ENCODE results near the gene PARD6B.
"Not testable (repeated sequence)": the region's sequence is repeated elsewhere in the genome, so short reads cannot be mapped to it uniquely, and the experiment has no call there.

PARD6B gene

DNA sequence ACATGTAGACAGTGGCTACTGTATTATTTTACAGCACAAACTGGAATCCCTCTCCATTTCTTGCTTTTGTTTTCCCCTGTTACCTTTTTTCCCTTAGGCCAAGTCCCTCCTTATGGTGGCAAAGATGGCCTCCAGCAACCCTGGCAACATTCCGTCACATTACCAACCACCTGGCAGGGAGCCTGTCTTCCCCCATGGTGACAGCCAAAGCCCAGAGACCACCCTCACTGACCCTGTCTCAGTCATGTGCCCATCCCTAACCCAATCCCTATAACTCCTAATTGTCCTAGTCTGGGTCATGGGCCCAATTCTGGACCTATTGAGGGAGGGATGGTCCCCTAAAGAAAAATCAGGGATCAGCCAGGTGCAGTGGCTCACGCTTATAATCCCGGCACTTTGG is 27.6 kb downstream of the PARD6B start:
- H3K4me1 Mint-ChIP-seq (ENCODE audit: low read depth): peaks cover 8% of the 10 kb centered on the region
- no peak overlapping the region for H3K4me3 Mint-ChIP-seq
- H3K27me3 Mint-ChIP-seq: peaks cover 2% of the 10 kb centered on the region
- H3K9me3 Mint-ChIP-seq: no peaks in the 10 kb centered on the region
- intact Hi-C loops (cut with micrococcal nuclease): no loop called here
- H3K27ac Mint-ChIP-seq: no peak overlapping the region
- H3K36me3 Mint-ChIP-seq (ENCODE audit: low read depth): no peaks in the 10 kb centered on the region

DNA sequence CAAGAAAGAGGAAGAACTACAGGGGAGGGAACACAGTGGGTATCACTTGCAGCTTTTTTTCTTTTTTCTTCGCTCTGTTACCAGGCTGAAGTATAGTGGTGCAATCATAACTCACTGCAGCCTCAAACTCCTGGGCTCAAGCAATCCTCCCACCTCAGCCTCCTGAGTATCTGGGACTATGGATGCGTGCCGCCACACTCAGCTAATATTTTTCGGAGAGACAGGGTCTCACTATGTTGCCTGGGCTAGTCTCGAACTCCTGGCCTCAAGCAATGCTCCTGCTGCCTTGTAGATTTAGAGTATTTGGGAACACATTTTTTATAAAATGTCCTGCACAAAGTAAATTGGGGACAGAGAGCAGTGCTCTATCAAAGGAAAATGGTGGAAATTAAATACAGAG is 28.3 kb downstream of the PARD6B start:
- Mint-ChIP-seq H3K27ac (no peak overlapping the region), H3K27me3 (peaks cover 2% of the 10 kb centered on the region), H3K9me3 (no peaks in the 10 kb centered on the region)

DNA sequence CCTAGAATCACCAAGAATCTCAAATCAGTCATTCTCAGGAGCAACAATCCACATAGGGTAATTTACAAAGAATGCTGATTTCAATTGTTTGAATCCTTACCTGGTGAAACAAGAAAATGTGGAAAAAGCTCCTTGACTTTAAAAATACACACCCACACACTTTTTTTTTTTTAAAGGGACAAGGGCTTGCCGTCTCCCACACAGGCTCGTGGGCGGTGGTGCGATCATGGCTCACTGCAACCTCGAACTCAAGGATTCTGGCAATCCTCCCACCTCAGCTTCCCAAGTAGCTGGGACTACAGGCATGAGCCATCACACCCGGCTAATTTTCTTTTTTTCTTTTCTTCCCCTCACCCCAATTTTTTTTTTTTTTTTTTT is 30.7 kb downstream of the PARD6B start:
- Mint-ChIP-seq H3K4me1 (ENCODE audit: low read depth) (peaks cover 8% of the 10 kb centered on the region), H3K36me3 (ENCODE audit: low read depth) (no peaks in the 10 kb centered on the region), H3K4me3 (no peak overlapping the region), H3K27me3 (peaks cover 2% of the 10 kb centered on the region), H3K9me3 (no peaks in the 10 kb centered on the region), H3K27ac (no peak overlapping the region)
- intact Hi-C loops (cut with micrococcal nuclease): no loop called here

More for the DNA sequence above, 28.3 kb downstream of the PARD6B start:
- no peaks in the 10 kb centered on the region for H3K36me3 Mint-ChIP-seq (ENCODE audit: low read depth)
- H3K4me3 Mint-ChIP-seq: no peak overlapping the region
- intact Hi-C loops (cut with micrococcal nuclease): no loop called here
- peaks cover 8% of the 10 kb centered on the region for H3K4me1 Mint-ChIP-seq (ENCODE audit: low read depth)

DNA sequence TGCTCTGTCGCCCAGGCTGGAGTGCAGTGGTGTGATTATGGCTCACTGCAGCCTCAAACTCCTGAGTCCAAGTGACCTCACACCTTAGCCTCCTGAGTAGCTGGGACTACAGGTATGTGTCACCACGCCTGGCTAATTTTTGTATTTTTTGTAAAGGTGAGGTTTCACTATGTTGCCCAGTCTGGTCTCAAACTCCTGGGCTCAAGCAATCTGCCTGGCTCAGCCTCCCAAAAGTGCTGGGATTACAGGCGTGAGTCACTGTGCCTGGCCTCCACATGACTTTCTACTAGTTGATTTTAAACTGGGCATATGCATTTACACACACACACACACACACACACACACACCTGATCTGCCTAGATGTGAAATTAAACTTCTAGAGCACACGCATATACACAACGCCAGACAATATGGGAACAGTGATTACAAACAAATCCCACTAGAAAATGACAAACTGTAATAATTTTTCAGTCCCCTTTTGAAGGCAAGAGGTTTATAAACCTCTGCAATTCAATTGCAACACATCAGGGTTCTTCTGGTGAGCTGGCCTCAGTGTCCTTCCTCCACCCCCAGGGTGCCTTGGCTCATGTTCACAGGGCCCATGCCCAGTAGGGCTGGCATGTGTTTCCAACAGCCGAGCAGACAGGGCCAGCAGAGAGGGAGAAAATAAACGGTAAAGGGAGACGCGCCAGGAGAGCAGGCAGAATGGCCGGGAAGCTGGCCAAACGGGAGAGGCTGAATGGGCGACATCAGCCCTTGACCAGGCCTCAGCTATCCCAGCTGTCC is 31.2 kb downstream of the PARD6B start:
- Mint-ChIP-seq H3K27ac (no peak overlapping the region), H3K9me3 (no peaks in the 10 kb centered on the region), H3K27me3 (peaks cover 2% of the 10 kb centered on the region), H3K36me3 (ENCODE audit: low read depth) (no peaks in the 10 kb centered on the region), H3K4me3 (no peak overlapping the region), H3K4me1 (ENCODE audit: low read depth) (peaks cover 13% of the 10 kb centered on the region)
- intact Hi-C loops (cut with micrococcal nuclease): no loop called here

DNA sequence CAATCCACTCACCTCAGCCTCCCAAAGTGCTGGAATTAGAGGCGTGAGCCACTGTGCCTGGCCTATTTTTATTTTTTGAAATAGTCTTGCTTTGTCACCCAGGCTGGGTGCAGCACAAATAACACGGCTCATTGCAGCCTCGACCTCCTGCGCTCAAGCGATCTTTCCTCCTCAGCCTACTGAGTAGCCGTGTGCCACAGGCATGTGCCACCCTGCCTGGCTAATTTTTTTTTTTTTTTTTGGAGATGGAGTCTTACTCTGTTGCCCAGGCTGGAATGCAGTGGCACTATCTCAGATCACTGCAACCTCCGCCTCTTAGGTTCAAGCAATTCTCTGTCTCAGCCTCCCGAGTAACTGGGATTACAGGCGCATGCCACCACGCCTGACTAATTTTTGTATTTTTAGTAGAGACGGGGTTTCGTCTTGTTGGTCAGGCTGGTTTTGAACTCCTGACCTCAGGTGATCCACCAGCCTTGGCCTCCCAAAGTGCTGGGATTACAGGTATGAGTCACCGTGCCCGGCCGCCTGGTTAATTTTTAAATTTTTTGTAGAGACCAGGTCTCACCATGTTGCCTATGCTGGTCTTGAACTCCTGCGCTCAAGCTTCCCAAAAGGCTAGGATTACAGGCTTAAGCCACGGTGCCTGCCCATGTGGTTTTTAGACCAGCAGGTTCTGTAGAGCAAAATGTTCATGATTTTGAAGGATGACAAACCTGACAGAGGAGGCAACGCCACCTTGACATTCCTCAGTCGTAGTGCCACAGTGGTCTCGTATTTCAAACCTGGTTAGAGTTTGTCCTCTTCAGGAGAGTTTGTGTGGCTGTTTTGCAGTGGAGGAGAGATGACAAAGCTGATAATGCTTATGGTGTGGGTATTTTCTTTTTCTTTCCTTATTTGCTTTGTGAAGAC is 32.4 kb downstream of the PARD6B start:
- H3K9me3 Mint-ChIP-seq; H3K4me3 Mint-ChIP-seq; intact Hi-C loops (cut with micrococcal nuclease); H3K36me3 Mint-ChIP-seq (ENCODE audit: low read depth); H3K27me3 Mint-ChIP-seq; H3K27ac Mint-ChIP-seq: not testable (repeated sequence)
- H3K4me1 Mint-ChIP-seq (ENCODE audit: low read depth): peaks cover 17% of the 10 kb centered on the region

DNA sequence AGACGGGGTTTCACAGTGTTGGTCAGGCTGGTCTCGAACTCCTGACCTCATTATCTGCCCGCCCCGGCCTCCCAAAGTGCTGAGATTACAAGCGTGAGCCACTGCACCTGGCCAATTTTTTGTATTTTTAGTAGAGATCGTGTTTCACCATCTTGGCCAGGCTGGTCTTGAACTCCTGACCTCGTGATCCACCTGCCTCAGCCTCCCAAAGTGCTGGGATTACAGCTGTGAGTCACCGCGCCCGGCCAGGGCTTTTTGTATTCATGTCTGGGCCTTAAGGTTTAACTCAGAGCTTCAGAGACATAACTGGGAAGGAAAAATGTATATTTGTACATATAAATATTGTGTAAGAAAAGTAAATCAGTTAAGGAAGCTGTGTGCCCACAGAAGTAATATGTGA is 33.9 kb downstream of the PARD6B start:
- H3K36me3 Mint-ChIP-seq (ENCODE audit: low read depth); H3K4me3 Mint-ChIP-seq; H3K9me3 Mint-ChIP-seq; H3K4me1 Mint-ChIP-seq (ENCODE audit: low read depth); H3K27me3 Mint-ChIP-seq; intact Hi-C loops (cut with micrococcal nuclease); H3K27ac Mint-ChIP-seq: not testable (repeated sequence)

DNA sequence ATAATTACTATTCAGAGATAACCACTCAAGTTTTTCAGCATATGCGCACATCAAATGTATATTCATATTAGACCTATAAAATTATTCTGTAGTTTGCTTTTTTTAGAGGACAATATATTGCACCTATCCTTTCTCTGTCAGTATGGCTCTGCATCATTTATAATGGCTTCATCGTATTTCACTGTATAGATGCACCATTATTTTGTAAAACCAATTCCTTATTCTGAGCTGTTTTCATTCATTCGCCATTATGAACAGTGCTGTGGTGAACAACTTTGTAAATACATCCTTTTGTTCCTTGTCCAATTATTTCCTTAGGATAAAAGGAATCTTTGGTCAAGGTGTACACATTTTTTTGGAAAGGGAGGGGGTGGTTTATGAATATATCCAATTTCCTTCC is 34.3 kb downstream of the PARD6B start:
- peaks cover 2% of the 10 kb centered on the region for H3K27me3 Mint-ChIP-seq
- intact Hi-C loops (cut with micrococcal nuclease): no loop called here

DNA sequence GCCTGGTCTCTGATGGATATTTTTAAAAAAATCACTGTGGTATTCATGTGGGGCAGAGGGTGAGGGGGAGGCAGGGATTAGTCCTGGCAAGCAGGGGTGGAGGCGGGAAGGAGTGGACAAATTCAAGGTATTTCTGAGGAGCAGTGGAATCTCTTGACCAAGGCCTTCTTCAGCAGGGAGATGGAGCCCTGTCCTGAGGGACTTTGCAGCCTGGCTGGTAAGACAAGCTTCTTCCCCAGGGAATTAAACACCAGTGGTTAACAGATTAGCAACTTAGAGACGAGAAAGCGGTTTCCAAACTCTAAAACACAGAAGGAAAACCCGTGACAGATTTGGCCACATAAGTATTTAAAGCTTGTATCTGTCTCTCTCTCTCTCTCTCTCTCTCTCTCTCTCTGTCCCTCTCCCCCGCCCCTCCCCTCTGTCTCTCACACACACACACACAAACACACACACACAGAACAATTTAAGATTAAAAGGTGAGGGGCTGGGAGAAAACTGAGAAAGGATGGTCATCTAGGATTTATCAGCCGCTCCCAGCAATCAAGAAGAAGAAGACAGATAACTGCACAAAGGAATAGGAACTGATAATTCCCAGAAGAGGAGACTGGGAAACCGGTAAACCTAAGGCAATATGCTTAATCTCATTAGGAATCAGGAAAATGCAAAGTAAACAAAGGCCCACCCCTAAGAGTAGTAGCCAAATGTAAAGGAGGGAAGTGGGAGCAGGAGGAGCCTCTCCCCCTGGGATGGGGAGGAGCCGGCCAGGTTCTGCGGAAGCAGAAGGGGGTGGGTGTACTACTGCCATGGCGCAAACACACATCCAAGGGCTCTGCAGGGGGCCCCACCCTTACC is 35.8 kb downstream of the PARD6B start:
- H3K4me3 Mint-ChIP-seq; intact Hi-C loops (cut with micrococcal nuclease); H3K9me3 Mint-ChIP-seq; H3K27me3 Mint-ChIP-seq; H3K4me1 Mint-ChIP-seq (ENCODE audit: low read depth); H3K27ac Mint-ChIP-seq; H3K36me3 Mint-ChIP-seq (ENCODE audit: low read depth): not testable (repeated sequence)

More for the DNA sequence above, 34.3 kb downstream of the PARD6B start:
- Mint-ChIP-seq H3K9me3 (no peaks in the 10 kb centered on the region), H3K36me3 (ENCODE audit: low read depth) (no peaks in the 10 kb centered on the region), H3K4me1 (ENCODE audit: low read depth) (peaks cover 9% of the 10 kb centered on the region), H3K4me3 (no peak overlapping the region), H3K27ac (no peak overlapping the region)

DNA sequence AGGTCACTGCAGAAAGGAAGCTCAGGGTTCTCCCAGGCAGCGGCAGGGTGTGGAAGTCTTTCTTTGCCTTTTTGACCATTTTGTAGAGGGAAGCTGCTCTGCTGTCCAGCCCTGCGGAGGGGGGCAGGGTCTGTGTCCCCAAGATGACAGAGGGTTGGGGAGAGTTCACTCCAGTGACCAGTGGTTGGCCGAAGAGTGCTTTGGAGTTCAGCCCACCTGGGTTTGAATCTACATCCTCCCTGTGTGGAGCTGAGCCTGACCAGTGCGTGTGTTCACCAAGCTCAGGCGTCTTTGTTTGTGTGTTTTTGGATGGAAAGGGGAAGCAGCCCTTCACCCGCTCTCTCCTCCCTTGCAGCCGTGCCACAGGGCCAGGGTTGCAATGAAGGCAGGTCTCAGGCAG is 37.6 kb downstream of the PARD6B start:
- H3K36me3 Mint-ChIP-seq (ENCODE audit: low read depth); intact Hi-C loops (cut with micrococcal nuclease); H3K9me3 Mint-ChIP-seq; H3K4me1 Mint-ChIP-seq (ENCODE audit: low read depth); H3K27me3 Mint-ChIP-seq; H3K27ac Mint-ChIP-seq; H3K4me3 Mint-ChIP-seq: not testable (repeated sequence)

DNA sequence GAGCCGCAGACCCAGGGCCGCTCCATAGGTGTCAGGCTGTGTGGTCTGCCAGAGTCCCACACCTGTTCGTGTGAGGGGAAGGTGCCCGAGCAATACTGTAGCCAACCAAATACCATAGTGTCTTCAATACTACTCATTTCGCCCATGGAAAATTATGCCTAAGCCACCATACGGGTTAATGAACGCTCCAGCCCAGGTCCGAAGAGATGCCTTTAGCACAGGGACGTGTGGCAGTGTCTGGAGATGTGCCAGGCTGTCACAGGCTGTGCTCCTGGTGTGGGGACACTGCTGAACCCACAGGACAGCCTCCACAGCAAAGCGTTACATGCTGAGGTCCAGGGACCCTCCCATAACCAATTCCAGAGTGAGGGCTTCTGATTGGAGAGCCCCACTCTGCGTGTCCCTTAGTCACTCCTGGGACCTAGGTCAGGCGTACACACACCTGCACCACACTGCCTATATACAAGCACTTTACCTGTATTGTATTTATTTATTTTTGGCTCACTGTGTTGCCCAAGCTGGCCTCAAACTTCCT is 38.2 kb downstream of the PARD6B start:
- H3K27ac Mint-ChIP-seq; H3K4me1 Mint-ChIP-seq (ENCODE audit: low read depth); H3K9me3 Mint-ChIP-seq; H3K27me3 Mint-ChIP-seq; H3K4me3 Mint-ChIP-seq; intact Hi-C loops (cut with micrococcal nuclease); H3K36me3 Mint-ChIP-seq (ENCODE audit: low read depth): not testable (repeated sequence)

DNA sequence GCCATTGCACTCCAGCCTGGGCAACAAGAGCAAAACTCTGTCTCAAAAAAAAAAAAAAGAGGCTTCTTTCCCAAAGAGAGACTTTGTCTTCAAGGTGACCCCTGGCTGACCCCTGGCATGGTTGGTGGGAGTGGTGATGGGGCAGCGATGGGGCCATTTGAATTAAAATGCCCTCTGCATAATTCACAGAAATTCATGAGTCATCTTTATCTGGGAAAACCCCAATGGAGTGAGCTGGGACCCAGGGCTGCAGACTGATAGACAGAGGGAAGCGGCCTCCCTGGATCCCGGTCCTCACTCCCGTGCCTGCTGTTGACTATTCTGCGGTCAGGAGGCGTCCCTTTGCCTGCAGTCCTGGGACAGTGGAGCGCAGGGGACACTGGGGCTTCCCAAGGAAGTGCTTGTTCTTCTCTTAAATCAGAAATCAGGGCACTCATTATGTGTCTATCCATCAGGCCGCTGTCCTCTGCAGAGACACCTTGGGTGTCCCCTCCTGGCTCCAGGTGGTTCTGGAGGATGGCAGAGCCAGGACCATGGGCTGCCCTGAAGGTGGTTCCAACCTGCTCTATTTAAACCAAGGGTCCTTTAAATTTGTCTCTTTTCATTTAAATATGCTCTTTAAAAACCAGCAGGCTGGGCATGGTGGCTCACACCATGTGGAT is 40.2 kb downstream of the PARD6B start:
- H3K36me3 Mint-ChIP-seq (ENCODE audit: low read depth); intact Hi-C loops (cut with micrococcal nuclease); H3K27me3 Mint-ChIP-seq; H3K4me3 Mint-ChIP-seq; H3K9me3 Mint-ChIP-seq; H3K27ac Mint-ChIP-seq; H3K4me1 Mint-ChIP-seq (ENCODE audit: low read depth): not testable (repeated sequence)

DNA sequence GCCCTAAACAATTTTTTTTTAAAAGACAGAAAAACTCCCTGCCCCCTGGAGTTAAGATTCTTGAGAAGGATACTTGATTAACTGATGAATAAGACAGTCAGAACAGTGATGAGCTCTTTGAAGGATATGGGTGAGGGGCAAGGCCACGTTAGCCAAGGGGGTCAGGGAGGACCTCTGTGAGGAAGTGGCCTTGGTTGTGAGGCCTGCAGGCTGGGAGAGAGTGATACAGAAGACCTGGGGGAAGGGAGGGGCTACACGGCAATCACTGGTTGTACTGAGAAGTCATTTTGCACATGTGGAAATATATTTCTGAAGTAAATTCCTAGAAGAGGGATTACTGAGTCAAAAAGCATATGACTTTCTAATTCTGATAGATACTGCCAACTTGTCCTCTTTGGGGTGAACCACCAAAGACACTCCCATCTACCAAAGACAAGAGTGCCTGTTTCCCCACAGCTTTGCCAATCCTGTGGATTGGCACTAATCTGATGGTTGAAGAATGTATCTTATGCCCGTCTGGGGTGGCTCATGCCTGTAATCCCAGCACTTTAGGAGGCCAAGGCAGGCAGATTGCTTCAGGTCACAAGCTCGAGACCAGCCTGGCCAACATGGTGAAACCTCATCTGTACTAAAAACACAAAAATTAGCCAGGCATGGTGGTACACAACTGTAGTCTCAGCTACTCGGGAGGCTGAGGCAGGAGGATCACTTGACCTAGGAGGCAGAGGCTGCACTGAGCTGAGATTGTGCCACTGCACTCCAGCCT is 41.2 kb downstream of the PARD6B start:
- H3K27ac Mint-ChIP-seq: no peak overlapping the region
- H3K4me3 Mint-ChIP-seq: no peak overlapping the region
- no peaks in the 10 kb centered on the region for H3K9me3 Mint-ChIP-seq
- H3K27me3 Mint-ChIP-seq: peaks cover 7% of the 10 kb centered on the region
- no peaks in the 10 kb centered on the region for H3K36me3 Mint-ChIP-seq (ENCODE audit: low read depth)
- intact Hi-C loops (cut with micrococcal nuclease): no loop called here
- peaks cover 4% of the 10 kb centered on the region for H3K4me1 Mint-ChIP-seq (ENCODE audit: low read depth)

DNA sequence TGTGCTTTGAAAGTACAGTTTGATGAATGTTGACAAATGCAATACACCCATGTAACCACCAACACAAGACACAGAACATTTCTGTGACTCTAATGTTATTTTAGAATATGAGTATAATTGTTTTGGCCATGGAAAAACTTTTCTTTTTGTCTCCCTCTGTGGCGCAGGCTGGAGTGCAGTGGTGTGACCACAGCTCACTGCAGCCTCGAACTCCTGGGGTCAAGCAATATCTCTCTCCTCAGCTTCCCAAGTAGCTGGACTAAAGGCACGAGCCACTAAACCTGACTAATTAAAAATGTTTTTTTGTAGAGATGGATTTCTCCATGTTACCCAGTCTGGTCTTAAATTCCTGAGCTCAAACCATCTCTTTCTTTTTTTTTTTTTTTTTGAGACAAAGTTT is 43.1 kb downstream of the PARD6B start:
- Mint-ChIP-seq H3K27ac (no peak overlapping the region), H3K27me3 (peaks cover 7% of the 10 kb centered on the region), H3K36me3 (ENCODE audit: low read depth) (no peaks in the 10 kb centered on the region), H3K4me3 (no peak overlapping the region), H3K4me1 (ENCODE audit: low read depth) (no peaks in the 10 kb centered on the region), H3K9me3 (no peaks in the 10 kb centered on the region)
- intact Hi-C loops (cut with micrococcal nuclease): no loop called here
